ENCODE results near the gene COPZ1. TPM values are rescaled to one million over a fixed set of nuclear protein-coding genes. Genes with fewer than 3 reads are reported as not detected.
A peak's percentile ranks its signal among the peaks of the same experiment; 100 is the strongest.

COPZ1 gene
- total and polyA plus RNA-seq, 9 of the 15 experiments (the other 6 are each of a cell fraction or from before 2014, with no cell fraction given): 137 to 487 (median 233) TPM

DNA sequence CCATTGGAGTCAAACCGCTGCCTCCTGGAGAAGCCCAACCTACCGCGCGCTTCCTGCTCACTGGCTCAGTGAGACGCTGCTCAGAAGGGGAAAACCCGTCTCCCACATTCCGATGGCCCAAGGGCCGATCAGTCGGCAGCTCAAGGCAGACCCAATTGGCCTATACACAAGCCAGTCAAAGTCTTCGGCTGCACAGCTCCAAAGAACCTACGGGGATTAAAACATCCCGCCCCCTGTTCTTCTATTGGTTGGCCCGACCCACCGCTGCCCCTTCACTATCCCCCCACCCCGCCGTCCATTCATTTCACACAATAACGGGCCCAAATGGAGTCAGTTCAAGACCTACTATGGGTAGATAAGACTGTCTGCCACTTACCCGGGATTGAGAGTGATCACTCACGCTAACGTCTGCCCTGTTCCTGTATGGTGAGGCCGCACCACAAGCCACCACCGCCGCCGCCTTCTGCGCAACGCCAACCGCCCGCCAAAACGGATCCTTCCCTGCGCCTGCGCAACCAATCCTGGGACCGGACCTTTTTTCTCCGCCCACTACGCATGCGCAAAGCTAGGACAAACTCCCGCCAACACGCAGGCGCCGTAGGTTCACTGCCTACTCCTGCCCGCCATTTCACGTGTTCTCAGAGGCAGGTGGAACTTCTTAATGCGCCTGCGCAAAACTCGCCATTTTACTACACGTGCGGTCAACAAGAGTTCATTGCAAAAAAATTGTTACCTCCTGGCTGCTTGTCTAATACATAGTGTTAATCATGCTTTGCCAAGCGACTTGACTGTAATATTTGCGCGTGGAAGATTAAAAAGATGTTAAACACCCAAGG lies 45.1 kb upstream of the COPZ1 start, which contains the start of gene CBX5 (continued):
- no peak for TF ChIP-seq ZNF175 (CRISPR knock-in tag; IDR thresholded peaks at IDR 0.05; ENCODE audit: low read depth)
- TF ChIP-seq, protein P1, sequence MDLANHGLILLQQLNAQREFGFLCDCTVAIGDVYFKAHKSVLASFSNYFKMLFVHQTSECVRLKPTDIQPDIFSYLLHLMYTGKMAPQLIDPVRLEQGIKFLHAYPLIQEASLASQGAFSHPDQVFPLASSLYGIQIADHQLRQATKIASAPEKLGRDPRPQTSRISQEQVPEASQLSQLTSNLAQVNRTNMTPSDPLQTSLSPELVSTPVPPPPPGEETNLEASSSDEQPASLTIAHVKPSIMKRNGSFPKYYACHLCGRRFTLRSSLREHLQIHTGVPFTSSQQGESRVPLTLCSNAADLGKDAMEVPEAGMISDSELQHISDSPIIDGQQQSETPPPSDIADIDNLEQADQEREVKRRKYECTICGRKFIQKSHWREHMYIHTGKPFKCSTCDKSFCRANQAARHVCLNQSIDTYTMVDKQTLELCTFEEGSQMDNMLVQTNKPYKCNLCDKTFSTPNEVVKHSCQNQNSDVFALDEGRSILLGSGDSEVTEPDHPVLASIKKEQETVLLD (IDR thresholded peaks at IDR 0.05): peak; percentile 100
- TF ChIP-seq ZC3H11A (IDR thresholded peaks at IDR 0.05; ENCODE audit: low read depth, low read length): peak; percentile 92; the same call in 1 of the 2 replicates
- no peak for TF ChIP-seq ZNF324 (CRISPR knock-in tag; IDR thresholded peaks at IDR 0.05)
- TF ChIP-seq, protein P2, sequence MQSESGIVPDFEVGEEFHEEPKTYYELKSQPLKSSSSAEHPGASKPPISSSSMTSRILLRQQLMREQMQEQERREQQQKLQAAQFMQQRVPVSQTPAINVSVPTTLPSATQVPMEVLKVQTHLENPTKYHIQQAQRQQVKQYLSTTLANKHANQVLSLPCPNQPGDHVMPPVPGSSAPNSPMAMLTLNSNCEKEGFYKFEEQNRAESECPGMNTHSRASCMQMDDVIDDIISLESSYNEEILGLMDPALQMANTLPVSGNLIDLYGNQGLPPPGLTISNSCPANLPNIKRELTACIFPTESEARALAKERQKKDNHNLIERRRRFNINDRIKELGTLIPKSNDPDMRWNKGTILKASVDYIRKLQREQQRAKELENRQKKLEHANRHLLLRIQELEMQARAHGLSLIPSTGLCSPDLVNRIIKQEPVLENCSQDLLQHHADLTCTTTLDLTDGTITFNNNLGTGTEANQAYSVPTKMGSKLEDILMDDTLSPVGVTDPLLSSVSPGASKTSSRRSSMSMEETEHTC (IDR thresholded peaks at IDR 0.05): no peak; the same call in 1 of the 2 replicates
- no peak for TF ChIP-seq HNRNPK (IDR thresholded peaks at IDR 0.05; ENCODE audit: low read depth, low read length, poor library complexity, severe bottlenecking)
- TF ChIP-seq NR2C2 (CRISPR knock-in tag; IDR thresholded peaks at IDR 0.05): no peak
- TF ChIP-seq NR2C2 (tag; IDR thresholded peaks at IDR 0.05): peak; percentile 86; the same call in 1 of the 2 replicates
- TF ChIP-seq, protein P3, sequence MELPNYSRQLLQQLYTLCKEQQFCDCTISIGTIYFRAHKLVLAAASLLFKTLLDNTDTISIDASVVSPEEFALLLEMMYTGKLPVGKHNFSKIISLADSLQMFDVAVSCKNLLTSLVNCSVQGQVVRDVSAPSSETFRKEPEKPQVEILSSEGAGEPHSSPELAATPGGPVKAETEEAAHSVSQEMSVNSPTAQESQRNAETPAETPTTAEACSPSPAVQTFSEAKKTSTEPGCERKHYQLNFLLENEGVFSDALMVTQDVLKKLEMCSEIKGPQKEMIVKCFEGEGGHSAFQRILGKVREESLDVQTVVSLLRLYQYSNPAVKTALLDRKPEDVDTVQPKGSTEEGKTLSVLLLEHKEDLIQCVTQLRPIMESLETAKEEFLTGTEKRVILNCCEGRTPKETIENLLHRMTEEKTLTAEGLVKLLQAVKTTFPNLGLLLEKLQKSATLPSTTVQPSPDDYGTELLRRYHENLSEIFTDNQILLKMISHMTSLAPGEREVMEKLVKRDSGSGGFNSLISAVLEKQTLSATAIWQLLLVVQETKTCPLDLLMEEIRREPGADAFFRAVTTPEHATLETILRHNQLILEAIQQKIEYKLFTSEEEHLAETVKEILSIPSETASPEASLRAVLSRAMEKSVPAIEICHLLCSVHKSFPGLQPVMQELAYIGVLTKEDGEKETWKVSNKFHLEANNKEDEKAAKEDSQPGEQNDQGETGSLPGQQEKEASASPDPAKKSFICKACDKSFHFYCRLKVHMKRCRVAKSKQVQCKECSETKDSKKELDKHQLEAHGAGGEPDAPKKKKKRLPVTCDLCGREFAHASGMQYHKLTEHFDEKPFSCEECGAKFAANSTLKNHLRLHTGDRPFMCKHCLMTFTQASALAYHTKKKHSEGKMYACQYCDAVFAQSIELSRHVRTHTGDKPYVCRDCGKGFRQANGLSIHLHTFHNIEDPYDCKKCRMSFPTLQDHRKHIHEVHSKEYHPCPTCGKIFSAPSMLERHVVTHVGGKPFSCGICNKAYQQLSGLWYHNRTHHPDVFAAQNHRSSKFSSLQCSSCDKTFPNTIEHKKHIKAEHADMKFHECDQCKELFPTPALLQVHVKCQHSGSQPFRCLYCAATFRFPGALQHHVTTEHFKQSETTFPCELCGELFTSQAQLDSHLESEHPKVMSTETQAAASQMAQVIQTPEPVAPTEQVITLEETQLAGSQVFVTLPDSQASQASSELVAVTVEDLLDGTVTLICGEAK (IDR thresholded peaks at IDR 0.05): no peak
- TF ChIP-seq, protein P3 (CRISPR knock-in tag; IDR thresholded peaks at IDR 0.05): no peak
- TF ChIP-seq, protein P4, sequence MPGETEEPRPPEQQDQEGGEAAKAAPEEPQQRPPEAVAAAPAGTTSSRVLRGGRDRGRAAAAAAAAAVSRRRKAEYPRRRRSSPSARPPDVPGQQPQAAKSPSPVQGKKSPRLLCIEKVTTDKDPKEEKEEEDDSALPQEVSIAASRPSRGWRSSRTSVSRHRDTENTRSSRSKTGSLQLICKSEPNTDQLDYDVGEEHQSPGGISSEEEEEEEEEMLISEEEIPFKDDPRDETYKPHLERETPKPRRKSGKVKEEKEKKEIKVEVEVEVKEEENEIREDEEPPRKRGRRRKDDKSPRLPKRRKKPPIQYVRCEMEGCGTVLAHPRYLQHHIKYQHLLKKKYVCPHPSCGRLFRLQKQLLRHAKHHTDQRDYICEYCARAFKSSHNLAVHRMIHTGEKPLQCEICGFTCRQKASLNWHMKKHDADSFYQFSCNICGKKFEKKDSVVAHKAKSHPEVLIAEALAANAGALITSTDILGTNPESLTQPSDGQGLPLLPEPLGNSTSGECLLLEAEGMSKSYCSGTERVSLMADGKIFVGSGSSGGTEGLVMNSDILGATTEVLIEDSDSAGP (CRISPR knock-in tag; IDR thresholded peaks at IDR 0.05): no peak
- no peak for TF ChIP-seq SNRNP70 (optimal IDR thresholded peaks at IDR 0.05; ENCODE audit: low read depth, low read length)
- TF ChIP-seq LCOR (CRISPR knock-in tag; IDR thresholded peaks at IDR 0.05): peak; percentile 74; the same call in 1 of the 2 replicates
